Uterus (tissue), 2 donors: ENCODE measurements around the gene PHIP.

Experiments used
- POLR2A ChIP-seq, 2 donors: fragments of 450-650 bp; IDR thresholded peaks; one replicate each; pipeline ENCODE4 v1.6.1; 2016; ENCODE audit warnings: antibody characterized with exemption in 2 of 2, mild to moderate bottlenecking in 1 of 2, moderate library complexity in 1 of 2
- TF ChIP-seq, protein P1 (sequence below), 4 experiments: fragments of 200-600 bp in 2 of 4; fragments of 450-650 bp in 2 of 4; sonication (generic) in 2 of 4; IDR thresholded peaks; one replicate each; pipeline ENCODE4 v1.5.1; 2016 to 2019; ENCODE audit warnings: antibody characterized with exemption in 4 of 4, mild to moderate bottlenecking in 2 of 4, moderate library complexity in 1 of 4

DNA sequence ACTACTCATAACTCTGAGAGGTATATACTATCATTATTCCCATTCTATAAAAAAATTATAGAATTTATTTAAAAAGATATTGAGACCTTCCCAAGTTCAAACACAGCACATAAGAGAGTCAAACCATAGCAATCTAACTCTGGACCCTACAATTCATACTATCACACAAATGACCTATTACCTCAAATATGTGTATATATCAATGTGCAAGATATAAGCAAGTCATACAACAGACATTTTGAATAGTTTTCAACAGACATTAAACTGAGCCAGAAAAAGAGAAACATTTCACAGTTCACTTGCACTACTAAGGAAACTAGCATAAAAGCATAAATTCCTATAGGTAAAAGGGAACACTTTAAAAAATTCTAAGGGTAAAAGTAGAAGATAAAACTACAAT lies 11.7 kb downstream of the PHIP start:
- TF ChIP-seq, protein P1, sequence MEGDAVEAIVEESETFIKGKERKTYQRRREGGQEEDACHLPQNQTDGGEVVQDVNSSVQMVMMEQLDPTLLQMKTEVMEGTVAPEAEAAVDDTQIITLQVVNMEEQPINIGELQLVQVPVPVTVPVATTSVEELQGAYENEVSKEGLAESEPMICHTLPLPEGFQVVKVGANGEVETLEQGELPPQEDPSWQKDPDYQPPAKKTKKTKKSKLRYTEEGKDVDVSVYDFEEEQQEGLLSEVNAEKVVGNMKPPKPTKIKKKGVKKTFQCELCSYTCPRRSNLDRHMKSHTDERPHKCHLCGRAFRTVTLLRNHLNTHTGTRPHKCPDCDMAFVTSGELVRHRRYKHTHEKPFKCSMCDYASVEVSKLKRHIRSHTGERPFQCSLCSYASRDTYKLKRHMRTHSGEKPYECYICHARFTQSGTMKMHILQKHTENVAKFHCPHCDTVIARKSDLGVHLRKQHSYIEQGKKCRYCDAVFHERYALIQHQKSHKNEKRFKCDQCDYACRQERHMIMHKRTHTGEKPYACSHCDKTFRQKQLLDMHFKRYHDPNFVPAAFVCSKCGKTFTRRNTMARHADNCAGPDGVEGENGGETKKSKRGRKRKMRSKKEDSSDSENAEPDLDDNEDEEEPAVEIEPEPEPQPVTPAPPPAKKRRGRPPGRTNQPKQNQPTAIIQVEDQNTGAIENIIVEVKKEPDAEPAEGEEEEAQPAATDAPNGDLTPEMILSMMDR (IDR thresholded peaks at IDR 0.05): no peak
- no peak for TF ChIP-seq POLR2A (IDR thresholded peaks at IDR 0.05)
